LNCAP (cell line): ENCODE measurements around the gene TRPC4AP.

Experiments used
- TF ChIP-seq, protein P1 (sequence below): fragments of 450-650 bp; IDR thresholded peaks from 2 replicates; pipeline ENCODE4 v1.5.1; 2017; ENCODE audit warnings: mild to moderate bottlenecking

TRPC4AP gene

DNA sequence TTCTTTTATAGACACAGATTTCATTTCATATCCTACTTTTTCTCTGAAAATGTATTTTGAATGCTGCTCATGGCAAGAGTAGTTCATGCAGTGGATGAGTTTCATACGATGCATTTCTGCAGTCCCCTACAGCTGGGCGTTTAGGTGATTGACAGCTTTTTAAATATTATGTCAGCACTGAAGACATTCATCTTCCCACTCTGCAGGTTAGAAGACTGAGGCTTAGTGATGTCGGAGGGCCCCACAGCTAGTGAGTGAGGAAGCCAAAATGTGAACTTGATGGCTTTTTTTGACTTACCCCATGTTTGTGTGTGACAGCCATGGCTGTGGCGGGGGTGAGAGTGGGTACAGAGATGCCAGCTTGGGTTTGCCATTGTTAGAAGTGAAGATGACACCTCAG lies 103.5 kb downstream of the TRPC4AP start:
- TF ChIP-seq, protein P1, sequence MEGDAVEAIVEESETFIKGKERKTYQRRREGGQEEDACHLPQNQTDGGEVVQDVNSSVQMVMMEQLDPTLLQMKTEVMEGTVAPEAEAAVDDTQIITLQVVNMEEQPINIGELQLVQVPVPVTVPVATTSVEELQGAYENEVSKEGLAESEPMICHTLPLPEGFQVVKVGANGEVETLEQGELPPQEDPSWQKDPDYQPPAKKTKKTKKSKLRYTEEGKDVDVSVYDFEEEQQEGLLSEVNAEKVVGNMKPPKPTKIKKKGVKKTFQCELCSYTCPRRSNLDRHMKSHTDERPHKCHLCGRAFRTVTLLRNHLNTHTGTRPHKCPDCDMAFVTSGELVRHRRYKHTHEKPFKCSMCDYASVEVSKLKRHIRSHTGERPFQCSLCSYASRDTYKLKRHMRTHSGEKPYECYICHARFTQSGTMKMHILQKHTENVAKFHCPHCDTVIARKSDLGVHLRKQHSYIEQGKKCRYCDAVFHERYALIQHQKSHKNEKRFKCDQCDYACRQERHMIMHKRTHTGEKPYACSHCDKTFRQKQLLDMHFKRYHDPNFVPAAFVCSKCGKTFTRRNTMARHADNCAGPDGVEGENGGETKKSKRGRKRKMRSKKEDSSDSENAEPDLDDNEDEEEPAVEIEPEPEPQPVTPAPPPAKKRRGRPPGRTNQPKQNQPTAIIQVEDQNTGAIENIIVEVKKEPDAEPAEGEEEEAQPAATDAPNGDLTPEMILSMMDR: no peak

GRCh38 chr20:34988191-34988540 lies 104.4 kb downstream of the TRPC4AP start:
- TF ChIP-seq, protein P1: no peak

- TF ChIP-seq, protein P1: no peak
Observed at GRCh38 chr20:34987288-34988190, 105.1 kb downstream of the TRPC4AP start.

DNA sequence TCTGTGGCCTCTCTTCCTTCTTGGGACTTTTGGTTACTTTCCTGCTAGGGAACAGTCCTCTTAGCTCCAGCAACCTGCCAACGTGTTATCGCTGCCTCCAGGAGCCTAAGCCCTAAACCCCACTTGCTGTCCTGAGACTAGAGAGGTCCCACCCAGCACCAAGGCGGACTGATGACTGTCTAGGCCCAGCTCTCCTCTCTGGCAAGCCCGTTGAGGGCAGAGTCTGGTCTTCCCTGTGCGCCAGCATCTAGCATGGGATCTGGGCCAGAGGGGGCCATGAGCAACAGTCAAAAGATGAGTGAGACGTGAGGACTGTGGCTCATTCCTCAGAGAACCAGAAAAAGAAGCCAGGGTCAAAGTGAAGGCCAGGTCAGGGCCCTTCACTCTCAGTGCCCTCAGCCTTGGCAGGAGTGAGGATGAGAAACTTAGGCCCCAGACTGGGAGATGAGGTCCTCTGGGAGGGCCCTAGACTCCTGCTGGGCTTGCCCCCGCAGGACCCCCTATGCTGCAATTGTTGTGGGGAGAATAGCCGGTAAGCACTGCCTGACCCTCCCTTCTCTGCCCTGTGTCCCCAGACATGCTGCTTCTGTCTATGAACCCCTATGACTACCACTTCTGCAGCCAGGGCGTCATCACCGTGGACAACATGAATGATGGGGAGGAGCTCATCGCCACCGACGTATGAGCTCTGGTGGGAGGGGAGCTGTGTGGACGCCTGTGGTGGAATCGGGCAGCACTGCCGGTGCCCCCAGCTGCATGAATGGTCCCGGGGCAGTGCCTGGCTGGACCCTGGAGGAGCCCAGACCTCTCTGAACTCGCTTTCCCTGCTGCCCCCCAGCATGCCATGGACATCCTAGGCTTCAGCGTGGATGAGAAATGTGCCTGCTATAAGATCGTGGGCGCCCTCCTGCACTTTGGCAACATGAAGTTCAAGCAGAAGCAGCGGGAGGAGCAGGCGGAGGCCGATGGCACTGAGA lies 106.0 kb downstream of the TRPC4AP start:
- TF ChIP-seq, protein P1: no peak

- TF ChIP-seq, protein P1: no peak
Observed at GRCh38 chr20:34985461-34986310, 106.9 kb downstream of the TRPC4AP start.

- TF ChIP-seq, protein P1: no peak
Observed at GRCh38 chr20:34984756-34985261, 107.8 kb downstream of the TRPC4AP start.
